ENCODE measurements around the gene COA3. TPM values are rescaled to one million over a fixed set of nuclear protein-coding genes. Genes with fewer than 3 reads are reported as not detected.

COA3 gene
- total and polyA plus RNA-seq, 4 donors = 55.7 to 142 (median 76.7) TPM

- H3K27ac ChIP-seq (ENCODE audit: low read depth in 1 of 2, low read length in 1 of 2) = peak overlapping the region in 1 of 2 donors; percentile 61
- no peaks in the 10 kb centered on the region for H3K27me3 ChIP-seq (ENCODE audit: control insufficient read depth in 3 of 3, insufficient read depth in 3 of 3, low read length in 2 of 3)
- DNase-seq (no peak), ATAC-seq (ENCODE audit: insufficient read depth, low FRiP score) (peak; percentile 9)
- 54 to 58% methylated on average over 7 of the region's 7 CpGs for WGBS, 2 donors
- H3K36me3 ChIP-seq (ENCODE audit: control insufficient read depth in 4 of 4, insufficient read depth in 4 of 4, low read length in 4 of 4) = peaks cover 20 to 33% (median 21%) of the 10 kb centered on the region in 4 donors
- H3K4me1 ChIP-seq (ENCODE audit: control insufficient read depth in 5 of 5, insufficient read depth in 5 of 5, low read length in 5 of 5) = peaks cover 5 to 17% (median 11%) of the 10 kb centered on the region in 5 donors
- no peak for TF ChIP-seq CTCF (IDR thresholded peaks at IDR 0.05; ENCODE audit: control extremely low read depth, extremely low read depth)
- no peak overlapping the region for H3K4me3 ChIP-seq
- H3K9me3 ChIP-seq (ENCODE audit: control insufficient read depth in 4 of 4, insufficient read depth in 3 of 4, low read length in 3 of 4) = no peaks in the 10 kb centered on the region
- no peak overlapping the region for H3K9ac ChIP-seq (ENCODE audit: insufficient read depth in 1 of 2, low read length in 2 of 2)
These were observed 47.6 kb upstream of the COA3 start for GRCh38 chr17:42845918-42846593.

GRCh38 chr17:42845556-42845917 lies 47.0 kb upstream of the COA3 start:
- Histone ChIP-seq H3K9ac (ENCODE audit: insufficient read depth in 1 of 2, low read length in 2 of 2) (no peak overlapping the region), H3K4me3 (no peak overlapping the region), H3K4me1 (ENCODE audit: control insufficient read depth in 5 of 5, insufficient read depth in 5 of 5, low read length in 5 of 5) (peaks cover 5 to 14% (median 10%) of the 10 kb centered on the region in 5 donors), H3K36me3 (ENCODE audit: control insufficient read depth in 4 of 4, insufficient read depth in 4 of 4, low read length in 4 of 4) (peaks cover 20 to 34% (median 21%) of the 10 kb centered on the region in 4 donors), H3K9me3 (ENCODE audit: control insufficient read depth in 4 of 4, insufficient read depth in 3 of 4, low read length in 3 of 4) (no peaks in the 10 kb centered on the region), H3K27ac (ENCODE audit: low read depth in 1 of 2, low read length in 1 of 2) (peak overlapping the region in 1 of 2 donors; percentile 61), H3K27me3 (ENCODE audit: control insufficient read depth in 3 of 3, insufficient read depth in 3 of 3, low read length in 2 of 3) (no peaks in the 10 kb centered on the region)
- no peak for TF ChIP-seq CTCF (IDR thresholded peaks at IDR 0.05; ENCODE audit: control extremely low read depth, extremely low read depth)
- no peak for ATAC-seq (ENCODE audit: insufficient read depth, low FRiP score)
- no peak for DNase-seq
- 93 to 97% methylated on average over 12 of the region's 12 CpGs for WGBS, 2 donors

GRCh38 chr17:42844761-42845555 lies 46.5 kb upstream of the COA3 start:
- DNase-seq (no peak), ATAC-seq (ENCODE audit: insufficient read depth, low FRiP score) (no peak)
- Histone ChIP-seq H3K9me3 (ENCODE audit: control insufficient read depth in 4 of 4, insufficient read depth in 3 of 4, low read length in 3 of 4) (no peaks in the 10 kb centered on the region), H3K4me1 (ENCODE audit: control insufficient read depth in 5 of 5, insufficient read depth in 5 of 5, low read length in 5 of 5) (peaks cover 5 to 9% (median 8%) of the 10 kb centered on the region in 5 donors), H3K36me3 (ENCODE audit: control insufficient read depth in 4 of 4, insufficient read depth in 4 of 4, low read length in 4 of 4) (peaks cover 20 to 35% (median 23%) of the 10 kb centered on the region in 4 donors), H3K27me3 (ENCODE audit: control insufficient read depth in 3 of 3, insufficient read depth in 3 of 3, low read length in 2 of 3) (no peaks in the 10 kb centered on the region), H3K9ac (ENCODE audit: insufficient read depth in 1 of 2, low read length in 2 of 2) (no peak overlapping the region), H3K4me3 (no peak overlapping the region), H3K27ac (ENCODE audit: low read depth in 1 of 2, low read length in 1 of 2) (peak overlapping the region in 1 of 2 donors; percentile 67)
- WGBS, 2 donors = 92 to 93% methylated on average over 24 of the region's 24 CpGs
- TF ChIP-seq CTCF (IDR thresholded peaks at IDR 0.05; ENCODE audit: control extremely low read depth, extremely low read depth) = no peak
